Cortex of kidney (tissue), 1 donor: Measurements from ENCODE around the gene TRAFD1.

Source experiments
- DNase-seq: peaks from one replicate; lab custom pipeline; 2025; lab: John Stamatoyannopoulos, UW

TRAFD1 gene

DNA sequence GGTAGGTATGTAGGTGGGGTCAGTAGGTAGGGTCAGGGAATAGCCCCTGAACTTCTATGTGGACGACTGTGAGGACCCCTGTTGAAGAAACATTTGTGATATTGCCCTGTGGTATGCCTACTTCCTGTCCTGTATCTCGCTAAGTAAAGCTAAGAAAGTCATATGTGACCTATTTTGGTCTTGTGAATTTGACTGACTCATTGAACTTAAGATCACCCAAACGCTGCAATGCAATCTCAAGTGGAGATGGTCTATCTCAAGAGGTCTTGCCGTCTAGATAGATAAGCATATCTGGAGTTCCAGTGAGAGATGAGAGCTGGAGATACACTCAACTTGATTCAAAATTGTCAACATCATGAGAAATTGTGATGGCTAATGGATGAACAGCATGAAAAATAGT is 73.8 kb downstream of the TRAFD1 start:
- DNase-seq, result no peak
